HepG2 (cell line): ENCODE results near the gene DDX28. TPM values are rescaled to one million over a fixed set of nuclear protein-coding genes. Genes with fewer than 3 reads are reported as not detected.

ENCODE experiments used
- CREBL2 ChIP-seq: sonication (generic); formaldehyde crosslinking; IDR thresholded peaks from 2 replicates; pipeline ENCODE4 v1.8.1; 2023; ENCODE audit warnings: missing genetic modification reagents, mild to moderate bottlenecking, borderline replicate concordance
- FOXJ3 ChIP-seq: sonication (generic); formaldehyde crosslinking; IDR thresholded peaks from 2 replicates; pipeline ENCODE4 v1.4.0; 2020; ENCODE audit warnings: missing genetic modification reagents, mild to moderate bottlenecking, borderline replicate concordance
- HNRNPH1 ChIP-seq: fragments of 200-400 bp; formaldehyde crosslinking; optimal IDR thresholded peaks from 2 replicates; pipeline ENCODE3; 2017; ENCODE audit warnings: mild to moderate bottlenecking, low read depth, low read length
- MYPOP ChIP-seq: sonication (generic); formaldehyde crosslinking; IDR thresholded peaks from 2 replicates; pipeline ENCODE4 v1.8.1; 2023; ENCODE audit warnings: mild to moderate bottlenecking, moderate library complexity, missing genetic modification reagents
- PATZ1 ChIP-seq: sonication (generic); formaldehyde crosslinking; IDR thresholded peaks from 2 replicates; pipeline ENCODE4 v1.4.0; 2020; ENCODE audit warnings: missing genetic modification reagents
- RELA ChIP-seq: sonication (generic); formaldehyde crosslinking; IDR thresholded peaks from 2 replicates; pipeline ENCODE4 v1.4.0; 2020; ENCODE audit warnings: missing genetic modification reagents
- USF2 ChIP-seq, 2 experiments: sonication (generic) in 1 of 2; formaldehyde crosslinking in 1 of 2; IDR thresholded peaks; 2 replicates each; pipeline versions ENCODE4 v1.5.1 to v1.6.1; 2011 to 2020; ENCODE audit warnings: borderline replicate concordance in 1 of 2, low read depth in 1 of 2, low read length in 1 of 2, mild to moderate bottlenecking in 1 of 2, missing genetic modification reagents in 1 of 2, moderate library complexity in 1 of 2
- ZMYM3 ChIP-seq: sonication (generic); formaldehyde crosslinking; IDR thresholded peaks from 2 replicates; pipeline ENCODE4 v1.5.1; 2020; ENCODE audit warnings: mild to moderate bottlenecking, missing genetic modification reagents
- ZNF24 ChIP-seq: fragments of 450-650 bp; IDR thresholded peaks from 2 replicates; pipeline ENCODE4 v1.6.1; 2017; ENCODE audit warnings: antibody characterized with exemption, mild to moderate bottlenecking
- ZNF318 ChIP-seq: sonication (generic); formaldehyde crosslinking; IDR thresholded peaks from 2 replicates; pipeline ENCODE4 v1.4.0; 2020; ENCODE audit warnings: mild to moderate bottlenecking, missing genetic modification reagents
- ZNF614 ChIP-seq: IDR thresholded peaks from 2 replicates; pipeline ENCODE4 v1.6.1; 2018; ENCODE audit warnings: missing biosample characterization, missing genetic modification reagents, inconsistent platforms, borderline replicate concordance
- ZNF75D ChIP-seq: sonication (generic); formaldehyde crosslinking; IDR thresholded peaks from 2 replicates; pipeline ENCODE4 v1.8.1; 2023; ENCODE audit warnings: missing genetic modification reagents, mild to moderate bottlenecking, borderline replicate concordance
- ZSCAN12 ChIP-seq: sonication (generic); formaldehyde crosslinking; IDR thresholded peaks from 2 replicates; pipeline ENCODE4 v1.9.0; 2021; ENCODE audit warnings: mild to moderate bottlenecking, missing genetic modification reagents
- polyA plus RNA-seq, 8 experiments: library from polyadenylated mRNA; depleted of rRNA in 3 of 8; stranded (reverse) in 7 of 8; unstranded in 1 of 8; fragments of >200 nt; fragmentation: Illumina TruSeq in 4 of 8; extraction: Trizol in 4 of 8; gene quantifications; 2 replicates each; pipeline versions ENCODE4 v1.2.1 to v1.2.3, GENCODE V29; 2011 to 2016; ENCODE audit warnings: low read depth in 4 of 8, missing spikeins in 1 of 8, mixed read lengths in 1 of 8; ENCODE audit not compliant: insufficient read depth in 1 of 8
- total RNA-seq, 5 experiments: library from RNA; depleted of rRNA; stranded (reverse); fragments of >200 nt; fragmentation: Illumina TruSeq; extraction: Trizol; gene quantifications; 2 replicates each; pipeline ENCODE4 v1.2.3, GENCODE V29; 2016; ENCODE audit warnings: low read depth in 1 of 5

Gene DDX28
- total and polyA plus RNA-seq, 2 of the 13 experiments (the other 11 are each of a cell fraction or from before 2014, with no cell fraction given) = 14.1 to 16.4 TPM

- peak; percentile 55 for TF ChIP-seq ZNF318 (CRISPR knock-in tag)
- no peak for TF ChIP-seq HNRNPH1
- no peak for TF ChIP-seq ZNF75D
- TF ChIP-seq FOXJ3 (CRISPR knock-in tag) = peak; percentile 71; the same call in 1 of the 2 replicates
- no peak for TF ChIP-seq CREBL2 (CRISPR knock-in tag)
- TF ChIP-seq RELA (CRISPR knock-in tag) = peak; percentile 82; the same call in 1 of the 2 replicates
- peak; percentile 93 for TF ChIP-seq MYPOP (CRISPR knock-in tag)
- TF ChIP-seq USF2 (IDR thresholded peaks at IDR 0.05; ENCODE audit: low read depth, low read length) = peak; percentile 3; the same call in 1 of the 2 replicates
- TF ChIP-seq USF2 (CRISPR knock-in tag; IDR thresholded peaks at IDR 0.05; ENCODE audit: borderline replicate concordance) = no peak; the same call in 1 of the 2 replicates
- peak; percentile 68 for TF ChIP-seq PATZ1 (CRISPR knock-in tag)
- TF ChIP-seq ZNF614 (CRISPR knock-in tag) = 0 out of 2 replicates have a peak, but pooled peaks have one; percentile 70
- TF ChIP-seq ZSCAN12 = no peak
- TF ChIP-seq ZMYM3 (CRISPR knock-in tag) = peak; percentile 79; the same call in 1 of the 2 replicates
- peak; percentile 12; the same call in 1 of the 2 replicates for TF ChIP-seq ZNF24
These were observed at the start of gene DDX28, which contains the start of gene DUS2 (continued) for GRCh38 chr16:68022728-68023537.
